NB4 (cell line): ENCODE results near the gene MYBPHL.

ENCODE experiments used
- POLR2A ChIP-seq: IDR thresholded peaks from 2 replicates; pipeline ENCODE4 v1.6.1; 2011; ENCODE audit warnings: mild to moderate bottlenecking; ENCODE audit not compliant: insufficient read length; ENCODE audit errors: extremely low read depth
- TF ChIP-seq, protein P1 (sequence below): IDR thresholded peaks from one replicate; pipeline ENCODE4 v1.5.1; 2012; ENCODE audit warnings: low read depth, low read length

DNA sequence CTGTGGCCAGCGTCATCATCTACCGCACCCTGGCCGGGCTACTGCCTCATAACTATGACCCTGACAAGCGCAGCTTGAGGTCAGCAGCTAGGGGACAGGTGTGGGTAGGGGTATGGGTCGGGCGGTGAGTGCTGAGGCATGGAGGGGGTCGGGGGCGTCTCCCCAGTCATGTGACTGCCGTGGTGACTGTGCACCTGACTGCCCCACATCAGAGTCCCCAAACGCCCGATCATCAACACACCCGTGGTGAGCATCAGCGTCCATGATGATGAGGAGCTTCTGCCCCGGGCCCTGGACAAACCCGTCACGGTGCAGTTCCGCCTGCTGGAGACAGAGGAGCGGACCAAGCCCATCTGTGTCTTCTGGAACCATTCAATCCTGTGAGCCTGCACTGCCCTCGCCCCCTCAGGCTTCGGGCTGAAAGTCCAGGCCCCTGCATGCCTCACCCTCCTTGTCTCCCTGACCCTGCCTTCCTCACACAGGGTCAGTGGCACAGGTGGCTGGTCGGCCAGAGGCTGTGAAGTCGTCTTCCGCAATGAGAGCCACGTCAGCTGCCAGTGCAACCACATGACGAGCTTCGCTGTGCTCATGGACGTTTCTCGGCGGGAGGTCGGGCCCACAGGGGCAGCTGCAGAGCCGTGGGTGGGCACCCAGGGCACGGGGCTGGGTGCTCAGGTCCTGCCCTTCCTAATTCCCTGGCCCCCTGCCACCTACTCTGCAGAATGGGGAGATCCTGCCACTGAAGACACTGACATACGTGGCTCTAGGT is 37.4 kb downstream of the MYBPHL start:
- TF ChIP-seq, protein P1, sequence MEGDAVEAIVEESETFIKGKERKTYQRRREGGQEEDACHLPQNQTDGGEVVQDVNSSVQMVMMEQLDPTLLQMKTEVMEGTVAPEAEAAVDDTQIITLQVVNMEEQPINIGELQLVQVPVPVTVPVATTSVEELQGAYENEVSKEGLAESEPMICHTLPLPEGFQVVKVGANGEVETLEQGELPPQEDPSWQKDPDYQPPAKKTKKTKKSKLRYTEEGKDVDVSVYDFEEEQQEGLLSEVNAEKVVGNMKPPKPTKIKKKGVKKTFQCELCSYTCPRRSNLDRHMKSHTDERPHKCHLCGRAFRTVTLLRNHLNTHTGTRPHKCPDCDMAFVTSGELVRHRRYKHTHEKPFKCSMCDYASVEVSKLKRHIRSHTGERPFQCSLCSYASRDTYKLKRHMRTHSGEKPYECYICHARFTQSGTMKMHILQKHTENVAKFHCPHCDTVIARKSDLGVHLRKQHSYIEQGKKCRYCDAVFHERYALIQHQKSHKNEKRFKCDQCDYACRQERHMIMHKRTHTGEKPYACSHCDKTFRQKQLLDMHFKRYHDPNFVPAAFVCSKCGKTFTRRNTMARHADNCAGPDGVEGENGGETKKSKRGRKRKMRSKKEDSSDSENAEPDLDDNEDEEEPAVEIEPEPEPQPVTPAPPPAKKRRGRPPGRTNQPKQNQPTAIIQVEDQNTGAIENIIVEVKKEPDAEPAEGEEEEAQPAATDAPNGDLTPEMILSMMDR: no peak
- TF ChIP-seq POLR2A: no peak
